Ishikawa (cell line): ENCODE measurements around the gene ASCC1.

Source experiments
- CEBPB ChIP-seq: IDR thresholded peaks from 2 replicates; pipeline ENCODE4 v1.6.1; 2012
- CREB1 ChIP-seq: IDR thresholded peaks from 2 replicates; pipeline ENCODE4 v1.6.1; 2012; ENCODE audit warnings: low read depth
- EGR1 ChIP-seq: IDR thresholded peaks from 2 replicates; pipeline ENCODE4 v1.6.1; 2012
- EP300 ChIP-seq: IDR thresholded peaks from 2 replicates; pipeline ENCODE4 v1.6.1; 2012; ENCODE audit warnings: borderline replicate concordance
- FOXM1 ChIP-seq: IDR thresholded peaks from 2 replicates; pipeline ENCODE4 v1.6.1; 2012; ENCODE audit warnings: low read depth, borderline replicate concordance
- MAX ChIP-seq: IDR thresholded peaks from 2 replicates; pipeline ENCODE4 v1.6.1; 2012
- NFIC ChIP-seq: IDR thresholded peaks from 2 replicates; pipeline ENCODE4 v1.6.1; 2012
- RAD21 ChIP-seq: IDR thresholded peaks from 2 replicates; pipeline ENCODE4 v1.6.1; 2012; ENCODE audit warnings: low read depth
- REST ChIP-seq: IDR thresholded peaks from 2 replicates; pipeline ENCODE4 v1.6.1; 2012; ENCODE audit warnings: low read depth, mild to moderate bottlenecking
- TAF1 ChIP-seq: IDR thresholded peaks from 2 replicates; pipeline ENCODE4 v1.6.1; 2012; ENCODE audit warnings: low read depth, mild to moderate bottlenecking
- TCF12 ChIP-seq: IDR thresholded peaks from 2 replicates; pipeline ENCODE4 v1.6.1; 2012; ENCODE audit warnings: low read depth
- TEAD4 ChIP-seq: IDR thresholded peaks from 2 replicates; pipeline ENCODE4 v1.6.1; 2012
- USF1 ChIP-seq: IDR thresholded peaks from 2 replicates; pipeline ENCODE4 v1.6.1; 2012
- YY1 ChIP-seq: IDR thresholded peaks from 2 replicates; pipeline ENCODE4 v1.6.1; 2012; ENCODE audit warnings: low read depth
- ZBTB7A ChIP-seq: IDR thresholded peaks from 2 replicates; pipeline ENCODE4 v1.6.1; 2012; ENCODE audit warnings: low read depth

ASCC1 gene

GRCh38 chr10:72114706-72115450 lies 101.2 kb downstream of the ASCC1 start:
- TF ChIP-seq TEAD4 (no peak), TAF1 (no peak), MAX (no peak), CEBPB (no peak), EGR1 (no peak), REST (no peak), TCF12 (no peak)

GRCh38 chr10:72110673-72111401 lies 105.2 kb downstream of the ASCC1 start:
- TF ChIP-seq REST: no peak
- TF ChIP-seq MAX: no peak
- TF ChIP-seq ZBTB7A: no peak
- no peak for TF ChIP-seq USF1
- no peak for TF ChIP-seq NFIC
- TF ChIP-seq RAD21: no peak
- TF ChIP-seq EP300: no peak
- TF ChIP-seq EGR1: no peak
- TF ChIP-seq TAF1: no peak
- TF ChIP-seq FOXM1: no peak
- no peak for TF ChIP-seq CREB1
- no peak for TF ChIP-seq TEAD4
- no peak for TF ChIP-seq CEBPB

GRCh38 chr10:72109636-72110157 lies 106.4 kb downstream of the ASCC1 start:
- TF ChIP-seq ZBTB7A (no peak), REST (no peak), NFIC (no peak), RAD21 (no peak), CEBPB (no peak), YY1 (no peak), EGR1 (no peak), EP300 (no peak), FOXM1 (no peak), TAF1 (no peak), MAX (no peak), TEAD4 (no peak), TCF12 (no peak)
